CD4-positive, alpha-beta T cell treated with Interleukin-2 at 100 ng/mL for 4 hours (primary cell): Measurements from ENCODE around the gene MAGEF1.

Source experiments
- DNase-seq: peaks from one replicate; pipeline ENCODE4 v3.0.0-alpha.2; 2020; ENCODE audit warnings: low spot score

Gene MAGEF1

GRCh38 chr3:184724699-184725098 is 12.8 kb upstream of the MAGEF1 start:
- DNase-seq = no peak

GRCh38 chr3:184719709-184720108 is 7.8 kb upstream of the MAGEF1 start:
- no peak for DNase-seq

GRCh38 chr3:184718431-184718830 is 6.6 kb upstream of the MAGEF1 start:
- no peak for DNase-seq

DNA sequence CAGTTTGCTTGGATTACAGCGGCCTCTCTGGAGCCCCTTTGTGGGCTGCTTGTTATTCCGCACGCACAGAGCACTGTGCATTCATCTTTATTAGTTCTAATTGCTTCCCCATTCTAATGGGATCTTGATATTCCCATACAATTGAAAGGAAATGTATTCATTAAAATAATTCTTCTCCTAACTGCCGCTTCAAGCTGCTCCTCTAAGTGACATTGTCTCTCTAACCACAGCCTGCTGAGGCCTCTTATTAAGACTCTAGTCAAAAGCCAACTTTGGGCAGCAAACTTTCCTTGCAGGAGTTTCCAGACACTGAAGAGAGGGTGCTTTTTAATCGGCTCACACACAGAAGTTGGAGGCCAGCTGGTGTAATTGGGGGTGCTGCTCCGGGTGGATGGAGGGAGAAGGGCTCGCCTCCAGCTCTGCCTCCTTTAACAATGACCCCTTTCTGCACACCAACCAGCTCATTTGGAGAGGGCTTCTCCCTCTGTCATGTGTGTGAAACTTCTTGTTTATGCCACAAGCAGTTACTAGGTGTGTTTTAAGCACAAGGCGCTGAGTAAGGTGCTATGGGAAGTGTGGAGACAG is 5.6 kb upstream of the MAGEF1 start:
- no peak for DNase-seq

DNA sequence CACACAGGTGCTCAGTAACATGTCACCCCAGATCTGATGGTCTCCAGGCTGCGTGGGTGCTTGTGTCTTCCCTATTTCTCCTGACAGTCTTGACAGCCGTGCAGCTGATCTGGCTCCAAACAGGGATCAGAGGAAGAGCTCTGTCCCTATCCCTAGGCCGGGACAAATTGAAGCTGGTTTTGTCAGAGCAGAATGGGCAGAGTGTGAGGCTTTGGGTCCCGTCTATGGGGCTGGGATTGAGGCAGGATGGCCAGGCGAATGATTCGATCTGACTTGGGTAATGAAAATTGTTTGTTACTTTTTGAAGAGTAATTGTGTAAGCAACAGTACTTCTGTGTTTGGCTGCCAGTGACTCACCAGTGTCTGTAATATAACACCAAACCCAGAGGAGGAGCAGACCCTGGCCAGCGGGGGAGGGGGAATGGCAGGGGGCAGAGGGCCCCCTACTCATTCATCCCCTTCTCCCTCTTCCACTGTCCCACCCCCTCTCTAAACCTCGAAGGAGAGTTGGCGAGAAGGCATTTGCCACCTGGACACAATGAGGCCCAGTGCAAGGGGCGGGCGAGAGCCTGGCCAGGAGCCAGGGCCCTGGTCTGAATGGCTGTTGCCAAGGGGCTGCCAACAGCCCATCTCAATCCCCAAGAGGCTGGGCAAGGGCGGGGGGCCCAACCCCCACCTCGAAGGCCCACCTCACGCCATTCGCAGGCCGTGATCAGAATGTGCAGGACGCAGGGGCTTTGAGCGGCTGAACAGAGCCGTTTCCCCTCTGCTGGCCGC is 4.9 kb upstream of the MAGEF1 start:
- DNase-seq = no peak

- DNase-seq = no peak
Measured at GRCh38 chr3:184715943-184716621, 4.2 kb upstream of the MAGEF1 start.

DNA sequence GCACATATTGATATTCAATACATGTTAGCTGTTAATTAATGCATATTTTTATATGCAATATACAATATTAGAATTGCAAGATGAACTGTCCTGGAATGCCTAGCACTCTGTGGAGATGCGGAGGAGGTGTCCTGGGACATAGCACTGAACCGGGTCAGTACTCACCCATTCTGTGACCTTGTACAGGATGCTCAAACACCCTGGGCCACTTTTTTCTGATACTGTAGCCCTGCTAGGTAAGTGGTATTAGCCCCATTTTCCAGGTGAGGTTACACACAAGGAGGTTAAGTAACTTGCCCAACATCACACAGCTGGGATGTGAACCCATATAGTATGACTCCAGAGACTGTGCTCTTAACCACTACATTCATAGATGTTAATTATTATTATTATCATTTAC is 1.7 kb upstream of the MAGEF1 start:
- DNase-seq = no peak

GRCh38 chr3:184713040-184713355 is 1.1 kb upstream of the MAGEF1 start:
- DNase-seq = no peak

DNA sequence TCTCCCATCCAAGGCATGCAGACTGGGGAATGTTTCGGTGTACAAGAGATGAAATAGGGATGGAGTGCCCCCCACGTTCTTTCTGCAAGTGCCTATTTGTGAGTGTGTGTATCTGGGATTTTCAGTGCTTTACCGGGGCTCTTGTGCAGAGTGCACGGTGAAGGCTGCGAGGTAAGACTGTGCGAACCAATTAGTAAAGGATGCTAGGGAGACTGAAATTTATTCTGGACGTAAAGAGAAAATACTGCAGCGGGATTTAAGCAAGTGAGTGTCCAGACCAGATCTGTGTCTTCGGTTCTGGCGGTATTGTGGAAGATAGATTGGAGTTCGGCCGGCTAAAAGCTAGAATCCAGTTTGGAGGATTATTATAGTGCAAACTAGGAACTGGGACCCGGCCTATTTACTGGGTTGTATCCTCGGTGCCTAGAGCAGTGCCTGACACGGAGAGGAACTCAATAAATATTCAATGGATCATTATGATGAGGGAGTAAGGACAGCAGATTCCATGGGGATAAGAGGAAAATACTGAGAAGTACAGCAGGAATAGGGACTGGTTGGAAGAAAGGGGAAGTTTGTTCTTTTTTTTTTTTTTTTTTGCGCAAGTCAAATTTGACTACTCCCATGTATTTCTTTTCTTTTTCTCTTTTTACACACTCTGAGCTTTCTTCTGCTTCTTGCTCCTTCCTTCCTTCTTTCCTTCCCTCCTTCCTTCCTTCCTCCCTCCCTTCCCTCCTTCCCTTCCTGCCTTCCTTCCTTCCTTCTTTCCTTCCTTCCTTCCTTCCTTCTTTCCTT is 580 bp upstream of the MAGEF1 start:
- no peak for DNase-seq

DNA sequence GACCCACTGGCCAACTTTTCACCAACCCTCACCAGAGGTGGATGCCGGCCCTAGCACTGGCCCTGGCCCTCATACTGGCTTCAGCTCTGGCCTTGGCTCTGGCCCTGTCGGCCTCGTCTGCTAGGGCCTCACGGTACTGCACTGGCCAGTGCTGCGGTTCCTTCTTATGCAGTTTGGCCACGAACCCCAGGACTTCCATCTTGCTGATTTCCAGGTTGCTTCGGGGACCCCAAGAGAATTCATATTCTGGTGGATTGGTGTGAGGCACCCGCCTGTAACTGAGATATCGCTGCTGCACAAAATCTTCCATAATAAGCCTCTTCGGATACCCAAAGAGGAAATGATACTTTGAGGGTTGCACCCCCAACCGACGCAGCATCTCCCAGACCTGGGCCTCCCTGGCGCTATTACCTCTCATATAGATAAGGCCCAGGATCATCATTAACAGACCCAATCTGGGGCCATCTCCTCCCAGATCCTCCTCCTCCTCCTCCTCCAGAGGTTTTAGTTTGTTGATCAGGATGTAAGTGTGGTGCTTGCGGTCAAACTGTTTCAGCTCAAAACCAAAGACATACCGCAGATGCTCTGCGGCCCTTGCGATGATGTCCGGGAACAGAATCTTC is 883 bp downstream of the MAGEF1 start:
- DNase-seq = peak; percentile 21

DNA sequence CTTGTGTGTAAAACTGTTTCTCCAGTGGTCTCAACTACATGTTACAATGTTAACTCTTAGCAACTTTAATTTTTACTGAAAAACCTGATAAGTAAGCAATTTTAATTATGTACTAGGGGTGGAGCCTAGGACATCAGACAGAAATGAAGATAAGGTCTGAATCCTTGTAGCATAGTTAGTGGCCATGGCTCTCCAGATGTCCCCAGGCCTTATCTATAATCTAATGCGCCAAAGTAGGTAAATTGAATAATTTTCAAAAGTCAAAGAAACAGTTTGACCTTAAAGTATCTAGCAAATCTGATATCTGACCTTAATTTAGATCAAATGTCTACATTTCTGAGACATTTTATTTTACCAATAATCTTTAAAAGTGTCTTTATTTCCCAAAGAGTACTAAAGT is 8.2 kb downstream of the MAGEF1 start:
- no peak for DNase-seq

GRCh38 chr3:184700759-184701158 is 11.1 kb downstream of the MAGEF1 start:
- DNase-seq = no peak

- DNase-seq = no peak
Measured at GRCh38 chr3:184697845-184698244, 14.0 kb downstream of the MAGEF1 start.

DNA sequence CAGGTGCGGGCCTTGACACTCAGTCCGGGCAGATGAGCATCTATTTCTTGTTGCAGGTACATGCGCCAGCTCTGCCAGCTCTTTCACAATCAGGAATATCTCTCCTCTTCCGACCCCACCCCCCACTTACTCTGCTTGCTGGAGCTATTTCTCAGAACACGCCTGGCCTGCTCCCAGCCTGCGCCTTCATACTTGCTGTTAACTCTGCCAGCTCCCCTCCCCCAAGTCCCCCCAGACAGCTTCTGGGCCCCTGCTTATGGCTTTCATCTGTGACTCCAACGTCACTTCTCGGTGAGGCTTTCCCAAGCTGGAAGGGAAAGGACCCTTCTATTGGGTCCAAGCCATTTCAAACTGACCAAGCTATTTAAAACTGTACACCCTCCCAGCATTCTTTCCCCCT is 15.2 kb downstream of the MAGEF1 start:
- DNase-seq = no peak

DNA sequence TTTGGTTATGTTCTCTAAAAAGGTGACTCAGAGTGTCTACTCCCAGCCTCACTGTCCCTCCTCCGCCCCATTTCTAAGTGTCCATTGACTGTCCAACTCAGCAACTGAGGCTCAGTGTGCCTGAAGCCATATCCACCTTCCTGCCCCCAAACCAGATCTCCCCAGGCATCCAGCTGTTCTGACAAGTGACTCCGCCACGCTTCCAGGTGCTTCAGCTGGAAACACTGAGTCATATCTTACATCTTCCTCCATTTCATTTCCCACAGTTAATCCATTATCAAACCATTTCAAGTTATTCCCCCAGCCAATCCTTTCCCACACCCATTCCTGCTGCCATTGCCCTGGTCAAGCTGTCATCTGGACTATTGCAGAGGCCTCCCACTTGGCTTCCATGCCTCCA is 17.1 kb downstream of the MAGEF1 start:
- no peak for DNase-seq

- DNase-seq = no peak
Measured at GRCh38 chr3:184694133-184694665, 17.7 kb downstream of the MAGEF1 start.

- no peak for DNase-seq
Measured at GRCh38 chr3:184693011-184693975, 18.6 kb downstream of the MAGEF1 start.

- DNase-seq = no peak
Measured at GRCh38 chr3:184691397-184692231, 20.2 kb downstream of the MAGEF1 start.

- no peak for DNase-seq
Measured at GRCh38 chr3:184690192-184690883, 21.5 kb downstream of the MAGEF1 start.
